ENCODE data around the gene ITPRIPL2.

GRCh38 chr16:19148189-19148588, 34.4 kb downstream of the ITPRIPL2 start:
- TF ChIP-seq EZH2phosphoT487 (IDR thresholded peaks at IDR 0.05; ENCODE audit: insufficient read depth, low read depth) (no peak), EZH2 (IDR thresholded peaks at IDR 0.05; ENCODE audit: insufficient read depth, poor library complexity, severe bottlenecking) (no peak)
